Activated T-cell treated with anti-CD3 and anti-CD28 coated beads for 4 hours (primary cell): ENCODE results near the gene CCDC93.

Source experiments
- DNase-seq: peaks from one replicate; pipeline ENCODE4 v3.0.0-alpha.2; 2020

CCDC93 gene

GRCh38 chr2:118013724-118014491 lies at the start of gene CCDC93:
CCDC93 (minus strand) TSS chr2:118014070; CDS start chr2:118013995, 75 bp downstream.
- DNase-seq, result peak; percentile 71

- DNase-seq, result no peak
Observed at GRCh38 chr2:118062669-118063068, 48.8 kb upstream of the CCDC93 start.

- DNase-seq, result no peak
Observed at GRCh38 chr2:118062048-118062447, 48.2 kb upstream of the CCDC93 start.

GRCh38 chr2:118061135-118061955 lies 47.5 kb upstream of the CCDC93 start:
- DNase-seq, result no peak

- DNase-seq, result no peak
Observed at GRCh38 chr2:118059919-118060478, 46.1 kb upstream of the CCDC93 start.

GRCh38 chr2:118058951-118059350 lies 45.1 kb upstream of the CCDC93 start:
- DNase-seq, result no peak

GRCh38 chr2:118056801-118057200 lies 42.9 kb upstream of the CCDC93 start:
- no peak for DNase-seq

- DNase-seq, result no peak
Observed at GRCh38 chr2:118056165-118056534, 42.3 kb upstream of the CCDC93 start.

- no peak for DNase-seq
Observed at GRCh38 chr2:118055512-118056164, 41.8 kb upstream of the CCDC93 start.

GRCh38 chr2:118054213-118055008 lies 40.5 kb upstream of the CCDC93 start:
- DNase-seq, result no peak

GRCh38 chr2:118053681-118054080 lies 39.8 kb upstream of the CCDC93 start:
- DNase-seq, result no peak

GRCh38 chr2:118052474-118052873 lies 38.6 kb upstream of the CCDC93 start:
- no peak for DNase-seq

- no peak for DNase-seq
Observed at GRCh38 chr2:118051826-118052358, 38.0 kb upstream of the CCDC93 start.

GRCh38 chr2:118050974-118051373 lies 37.1 kb upstream of the CCDC93 start:
- DNase-seq, result no peak

- DNase-seq, result no peak
Observed at GRCh38 chr2:118050386-118050785, 36.5 kb upstream of the CCDC93 start.

GRCh38 chr2:118049816-118050140 lies 35.9 kb upstream of the CCDC93 start:
- DNase-seq, result no peak

- DNase-seq, result no peak
Observed at GRCh38 chr2:118049140-118049815, 35.4 kb upstream of the CCDC93 start.

- no peak for DNase-seq
Observed at GRCh38 chr2:118048401-118048800, 34.5 kb upstream of the CCDC93 start.

GRCh38 chr2:118047380-118047826 lies 33.5 kb upstream of the CCDC93 start:
- DNase-seq, result no peak

- DNase-seq, result no peak
Observed at GRCh38 chr2:118046634-118047210, 32.9 kb upstream of the CCDC93 start.

- no peak for DNase-seq
Observed at GRCh38 chr2:118045286-118045685, 31.4 kb upstream of the CCDC93 start.
